Neuronal stem cell (in vitro differentiated cells): ENCODE measurements around the gene ITPR2.
"Not testable (repeated sequence)": the region's sequence is repeated elsewhere in the genome, so short reads cannot be mapped to it uniquely, and the experiment has no call there.

Experiments used
- DNase-seq: peaks from one replicate; pipeline ENCODE4 v3.0.0-alpha.2; 2013; ENCODE audit warnings: low spot score
- H2AFZ ChIP-seq: one replicate; pipeline ENCODE4 v1.6.1; 2013; ENCODE audit warnings: mild to moderate bottlenecking, low read length, inconsistent platforms
- H2AK5ac ChIP-seq: 2 replicates; pipeline ENCODE4 v1.6.1; 2013; ENCODE audit warnings: low read depth, mild to moderate bottlenecking, inconsistent platforms, low read length, moderate library complexity, mixed read lengths
- H2BK120ac ChIP-seq: 2 replicates; pipeline ENCODE4 v1.6.1; 2013; ENCODE audit warnings: low read depth, mild to moderate bottlenecking, inconsistent platforms, low read length, moderate library complexity, mixed read lengths
- H2BK12ac ChIP-seq: one replicate; pipeline ENCODE4 v1.6.1; 2013; ENCODE audit warnings: low read length, inconsistent platforms
- H2BK15ac ChIP-seq: 2 replicates; pipeline ENCODE4 v1.6.1; 2013; ENCODE audit warnings: mild to moderate bottlenecking, low read length, inconsistent platforms, mixed read lengths
- H2BK5ac ChIP-seq: one replicate; pipeline ENCODE4 v1.6.1; 2013; ENCODE audit warnings: inconsistent platforms, mild to moderate bottlenecking, low read length, moderate library complexity
- H3K14ac ChIP-seq: one replicate; pipeline ENCODE4 v1.6.1; 2013; ENCODE audit warnings: low read length, inconsistent platforms
- H3K18ac ChIP-seq: 2 replicates; pipeline ENCODE4 v1.6.1; 2013; ENCODE audit warnings: low read length, inconsistent platforms
- H3K23ac ChIP-seq: 2 replicates; pipeline ENCODE4 v1.6.1; 2013; ENCODE audit warnings: low read depth, mild to moderate bottlenecking, mixed read lengths, low read length, inconsistent platforms; ENCODE audit not compliant: poor library complexity
- H3K27ac ChIP-seq: replicated peaks from 3 replicates; pipeline ENCODE4 v1.5.1; 2013; ENCODE audit warnings: low read length, inconsistent platforms
- H3K27me3 ChIP-seq, 3 experiments: 2 replicates each; pipeline ENCODE4 v1.6.1; 2013; ENCODE audit warnings: low read length in 3 of 3, mild to moderate bottlenecking in 2 of 3, inconsistent platforms in 1 of 3, low read depth in 1 of 3, mixed read lengths in 1 of 3, moderate library complexity in 1 of 3; ENCODE audit not compliant: control insufficient read depth in 3 of 3, insufficient read depth in 3 of 3
- H3K36me3 ChIP-seq, 2 donors: replicated peaks in 1 of 2; 2 replicates each; pipeline ENCODE4 v1.6.1; 2013; ENCODE audit warnings: low read length in 2 of 2; ENCODE audit not compliant: control insufficient read depth in 2 of 2, insufficient read depth in 2 of 2
- H3K4ac ChIP-seq: 2 replicates; pipeline ENCODE4 v1.6.1; 2013; ENCODE audit warnings: inconsistent platforms, mild to moderate bottlenecking, low read length, moderate library complexity
- H3K4me1 ChIP-seq, 2 donors: 1 replicate in 1 of 2; 2 replicates in 1 of 2; pipeline ENCODE4 v1.6.1; 2013; ENCODE audit warnings: low read length in 2 of 2, low read depth in 1 of 2; ENCODE audit not compliant: control insufficient read depth in 2 of 2, insufficient read depth in 1 of 2
- H3K4me2 ChIP-seq: one replicate; pipeline ENCODE4 v1.6.1; 2013; ENCODE audit warnings: mild to moderate bottlenecking, low read length, inconsistent platforms; ENCODE audit not compliant: insufficient read depth, poor library complexity, severe bottlenecking
- H3K4me3 ChIP-seq, 2 donors: 2 replicates each; pipeline ENCODE4 v1.5.1; 2013; ENCODE audit warnings: low read length in 2 of 2, mild to moderate bottlenecking in 2 of 2, inconsistent platforms in 1 of 2, moderate library complexity in 1 of 2
- H3K79me1 ChIP-seq: one replicate; pipeline ENCODE4 v1.6.1; 2013; ENCODE audit warnings: low read depth, mild to moderate bottlenecking, inconsistent platforms, low read length, moderate library complexity
- H3K9ac ChIP-seq: one replicate; pipeline ENCODE4 v1.6.1; 2013; ENCODE audit warnings: mild to moderate bottlenecking, low read depth, low read length, inconsistent platforms; ENCODE audit not compliant: poor library complexity
- H3K9me3 ChIP-seq, 2 donors: replicated peaks in 1 of 2; 2 replicates each; pipeline versions ENCODE3 to v1.6.1; 2013; ENCODE audit warnings: low read length in 2 of 2, mild to moderate bottlenecking in 2 of 2, inconsistent platforms in 1 of 2, low read depth in 1 of 2, mixed read lengths in 1 of 2, moderate library complexity in 1 of 2; ENCODE audit not compliant: control insufficient read depth in 2 of 2, insufficient read depth in 1 of 2
- H4K8ac ChIP-seq: one replicate; pipeline ENCODE4 v1.6.1; 2013; ENCODE audit warnings: low read depth, mild to moderate bottlenecking, inconsistent platforms, low read length, moderate library complexity
- H4K91ac ChIP-seq: one replicate; pipeline ENCODE4 v1.6.1; 2013; ENCODE audit warnings: low read length, low read depth, mild to moderate bottlenecking, inconsistent platforms; ENCODE audit not compliant: poor library complexity
- WGBS, 2 donors: extraction: QIAGEN DNeasy Blood & Tissue Kit; methylation state at CpG; one replicate each; pipeline ENCODE4 v1.1.7; 2013; ENCODE audit warnings: missing lambda C conversion rate in 2 of 2, mixed read lengths in 1 of 2; ENCODE audit not compliant: insufficient read length in 2 of 2, insufficient replicate concordance in 1 of 2; ENCODE audit errors: extremely low coverage in 2 of 2; 5-methylcytosine and 5-hydroxymethylcytosine counted together

Gene ITPR2

DNA sequence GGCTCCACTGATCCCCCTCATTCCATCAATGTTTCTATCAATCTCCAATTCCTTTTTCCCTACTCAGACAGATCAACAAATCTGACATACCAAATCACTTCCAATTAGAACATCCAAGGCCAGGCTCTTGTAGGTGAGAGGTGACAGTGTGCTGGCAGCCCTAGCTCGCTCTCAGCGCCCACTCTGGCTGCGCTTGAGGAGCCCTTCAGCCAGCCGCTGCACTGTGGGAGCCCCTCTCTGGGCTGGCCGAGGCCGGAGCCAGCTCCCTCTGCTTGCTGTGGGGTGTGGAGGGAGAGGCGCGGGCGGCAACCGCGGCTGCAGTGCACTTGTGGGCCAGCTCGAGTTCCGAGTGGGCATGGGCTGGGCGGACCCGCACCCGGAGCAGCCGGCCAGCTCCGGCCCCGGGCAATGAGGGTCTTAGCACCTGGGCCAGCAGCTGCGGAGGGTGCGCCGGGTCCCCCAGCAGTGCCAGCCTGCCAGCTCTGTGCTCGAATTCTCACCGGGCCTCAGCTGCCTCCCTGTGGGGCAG lies 6.0 kb upstream of the ITPR2 start:
- H3K4me1 ChIP-seq, result no peaks in the 10 kb centered on the region
- H2BK15ac ChIP-seq, result no peak overlapping the region
- H2AFZ ChIP-seq, result no peak overlapping the region
- H3K36me3 ChIP-seq, result no peaks in the 10 kb centered on the region
- H2BK5ac ChIP-seq, result no peak overlapping the region
- H3K4me2 ChIP-seq, result no peak overlapping the region
- no peak overlapping the region for H3K18ac ChIP-seq
- DNase-seq, result no peak
- no peak overlapping the region for H3K23ac ChIP-seq
- no peak overlapping the region for H3K4ac ChIP-seq
- H4K91ac ChIP-seq, result no peak overlapping the region
- H2AK5ac ChIP-seq, result no peak overlapping the region
- WGBS, 2 donors, result no CpG with 5 or more reads among the region's 24 CpGs
- H3K27me3 ChIP-seq, result peaks cover 0 to 9% (median 0%) of the 10 kb centered on the region in 3 experiments
- H3K27ac ChIP-seq, result no peak overlapping the region
- H3K79me1 ChIP-seq, result no peaks in the 10 kb centered on the region
- H3K4me3 ChIP-seq, result no peak overlapping the region
- peaks cover 0 to 8% of the 10 kb centered on the region in 2 donors for H3K9me3 ChIP-seq
- no peak overlapping the region for H2BK12ac ChIP-seq
- no peak overlapping the region for H4K8ac ChIP-seq
- peak overlapping the region; percentile 16 for H3K9ac ChIP-seq
- H2BK120ac ChIP-seq, result no peak overlapping the region
- H3K14ac ChIP-seq, result no peak overlapping the region

- Histone ChIP-seq H4K91ac (no peak overlapping the region), H2BK120ac (no peak overlapping the region), H2AFZ (no peak overlapping the region), H3K79me1 (no peaks in the 10 kb centered on the region), H3K27ac (no peak overlapping the region), H4K8ac (no peak overlapping the region), H3K9ac (no peak overlapping the region), H3K4ac (no peak overlapping the region), H2AK5ac (no peak overlapping the region), H3K36me3 (no peaks in the 10 kb centered on the region), H3K4me1 (peaks cover 0 to 3% of the 10 kb centered on the region in 2 donors), H3K4me2 (no peak overlapping the region), H3K4me3 (no peak overlapping the region), H2BK5ac (no peak overlapping the region), H3K18ac (no peak overlapping the region), H3K14ac (no peak overlapping the region), H2BK15ac (no peak overlapping the region), H3K27me3 (peaks cover 0 to 12% (median 12%) of the 10 kb centered on the region in 3 experiments), H2BK12ac (no peak overlapping the region), H3K9me3 (peaks cover 0 to 8% of the 10 kb centered on the region in 2 donors), H3K23ac (no peak overlapping the region)
- WGBS, 2 donors, result no CpG with 5 or more reads among the region's 2 CpGs
- no peak for DNase-seq
These were observed 3.2 kb upstream of the ITPR2 start for GRCh38 chr12:26836201-26836600.

DNA sequence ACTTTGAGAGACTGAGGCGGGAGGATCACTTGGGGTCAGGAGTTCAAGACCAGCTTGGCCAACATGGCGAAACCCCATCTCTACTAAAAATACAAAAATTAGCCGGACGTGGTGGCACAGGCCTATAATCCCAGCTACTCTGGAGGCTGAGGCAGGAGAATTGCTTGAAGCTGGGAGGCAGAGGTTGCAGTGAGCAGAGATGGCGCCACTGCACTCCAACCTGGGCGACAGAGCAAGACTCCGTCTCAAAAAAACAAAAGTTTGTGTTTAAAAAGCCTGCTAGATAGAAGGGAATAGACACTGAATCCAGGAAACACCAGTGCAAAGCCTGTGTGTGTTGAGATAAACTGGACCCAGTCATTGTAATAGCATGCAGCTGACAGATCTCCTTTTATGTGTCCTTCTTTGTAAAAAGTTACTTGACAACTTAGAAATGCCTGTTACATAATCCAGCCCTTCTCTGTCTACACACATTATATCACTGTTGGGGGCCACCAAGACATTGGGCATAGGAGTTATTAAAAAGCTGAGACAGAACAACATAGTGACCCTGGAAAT lies 1.6 kb upstream of the ITPR2 start:
- H3K4me1 ChIP-seq, H3K4me3 ChIP-seq, H2AK5ac ChIP-seq, H3K4me2 ChIP-seq, H3K18ac ChIP-seq, H3K9me3 ChIP-seq, H2BK12ac ChIP-seq, H2BK120ac ChIP-seq, DNase-seq, H3K36me3 ChIP-seq, H2BK15ac ChIP-seq, H2AFZ ChIP-seq, H3K27ac ChIP-seq, H2BK5ac ChIP-seq, H3K14ac ChIP-seq, H4K8ac ChIP-seq, H3K79me1 ChIP-seq, H3K4ac ChIP-seq, H4K91ac ChIP-seq, H3K9ac ChIP-seq, H3K23ac ChIP-seq: not testable (repeated sequence)
- WGBS, 2 donors, result no CpG with 5 or more reads among the region's 7 CpGs
- H3K27me3 ChIP-seq, result peaks cover 0 to 15% (median 10%) of the 10 kb centered on the region in 3 experiments

- H3K9me3 ChIP-seq, result peaks cover 0 to 5% of the 10 kb centered on the region in 2 donors
- H3K36me3 ChIP-seq, result no peaks in the 10 kb centered on the region
- no peak overlapping the region for H3K18ac ChIP-seq
- no peak overlapping the region for H3K9ac ChIP-seq
- H3K4me2 ChIP-seq, result peak overlapping the region; percentile 67
- H3K4me1 ChIP-seq, result peaks cover 0 to 3% of the 10 kb centered on the region in 2 donors
- H2BK120ac ChIP-seq, result no peak overlapping the region
- no peak overlapping the region for H2BK5ac ChIP-seq
- no peak overlapping the region for H2BK12ac ChIP-seq
- H2AFZ ChIP-seq, result peak overlapping the region; percentile 95
- no peak overlapping the region for H3K14ac ChIP-seq
- peak overlapping the region; percentile 45 to 53 for H3K4me3 ChIP-seq
- no peak overlapping the region for H2BK15ac ChIP-seq
- peaks cover 0 to 15% (median 10%) of the 10 kb centered on the region in 3 experiments for H3K27me3 ChIP-seq
- no peak overlapping the region for H4K91ac ChIP-seq
- WGBS, 2 donors, result no CpG with 5 or more reads among the region's 27 CpGs
- no peak overlapping the region for H4K8ac ChIP-seq
- H3K27ac ChIP-seq, result no peak overlapping the region
- H3K79me1 ChIP-seq, result no peaks in the 10 kb centered on the region
- no peak overlapping the region for H3K4ac ChIP-seq
- DNase-seq, result peak; percentile 38
- no peak overlapping the region for H3K23ac ChIP-seq
- H2AK5ac ChIP-seq, result no peak overlapping the region
These were observed 923 bp upstream of the ITPR2 start for GRCh38 chr12:26833743-26834490.
